Measurements from ENCODE around the gene CYP2S1. TPM values are rescaled to one million over a fixed set of nuclear protein-coding genes. Genes with fewer than 3 reads are reported as not detected.

CYP2S1 gene
- total and polyA plus RNA-seq, 8 donors = 2.6 to 22.5 (median 4.2) TPM

- H3K27me3 ChIP-seq = peaks cover 0 to 8% of the 10 kb centered on the region in 2 donors
- no peaks in the 10 kb centered on the region for H3K36me3 ChIP-seq
- no peaks in the 10 kb centered on the region for H3K9me3 ChIP-seq
- no peaks in the 10 kb centered on the region for H3K4me1 ChIP-seq
- H3K4me3 ChIP-seq = no peak overlapping the region
- TF ChIP-seq CTCF (IDR thresholded peaks at IDR 0.05) = no peak
- intact Hi-C loops (cut with DNase I) = no loop called here
- ATAC-seq (no peak), DNase-seq (no peak)
- H3K27ac ChIP-seq = no peak overlapping the region
Measured at GRCh38 chr19:41214161-41214560, 21.1 kb downstream of the CYP2S1 start.

GRCh38 chr19:41217741-41218140, 24.7 kb downstream of the CYP2S1 start:
- Histone ChIP-seq H3K4me1 (peaks cover 0 to 6% of the 10 kb centered on the region in 2 donors), H3K4me3 (no peak overlapping the region), H3K27ac (no peak overlapping the region), H3K36me3 (no peaks in the 10 kb centered on the region), H3K9me3 (no peaks in the 10 kb centered on the region), H3K27me3 (peaks cover 0 to 25% of the 10 kb centered on the region in 2 donors)
- DNase-seq (peak in 1 of 4 donors; percentile 31), ATAC-seq (no peak)
- no peak for TF ChIP-seq CTCF (IDR thresholded peaks at IDR 0.05)
- intact Hi-C loops (cut with DNase I) = no loop called here

- no peak for TF ChIP-seq CTCF (IDR thresholded peaks at IDR 0.05)
- intact Hi-C loops (cut with DNase I) = no loop called here
- no peaks in the 10 kb centered on the region for H3K36me3 ChIP-seq
- H3K4me1 ChIP-seq = peaks cover 0 to 11% of the 10 kb centered on the region in 2 donors
- H3K9me3 ChIP-seq = no peaks in the 10 kb centered on the region
- no peak overlapping the region for H3K4me3 ChIP-seq
- DNase-seq (no peak), ATAC-seq (no peak)
- H3K27ac ChIP-seq = no peak overlapping the region
- H3K27me3 ChIP-seq = peaks cover 0 to 25% of the 10 kb centered on the region in 2 donors
Measured at GRCh38 chr19:41218249-41218614, 25.2 kb downstream of the CYP2S1 start.

GRCh38 chr19:41218615-41219507, 25.8 kb downstream of the CYP2S1 start, which contains the start of gene AXL:
Gene AXL, plus strand, starts transcription at chr19:41219223. Its CDS starts 170 bp downstream, at chr19:41219393.
- no peak for TF ChIP-seq CTCF (IDR thresholded peaks at IDR 0.05)
- intact Hi-C loops (cut with DNase I) = no loop called here

GRCh38 chr19:41219924-41220567, 27.0 kb downstream of the CYP2S1 start:
- Histone ChIP-seq H3K27me3 (peaks cover 0 to 31% of the 10 kb centered on the region in 2 donors), H3K4me3 (peak overlapping the region; percentile 49 to 50), H3K36me3 (no peaks in the 10 kb centered on the region), H3K4me1 (peaks cover 0 to 14% of the 10 kb centered on the region in 2 donors), H3K9me3 (no peaks in the 10 kb centered on the region), H3K27ac (peak overlapping the region in 1 of 2 donors; percentile 71)
- no peak for TF ChIP-seq CTCF (IDR thresholded peaks at IDR 0.05)
- no peak for ATAC-seq
- intact Hi-C loops (cut with DNase I) = no loop called here
- peak in 2 of 4 donors; percentile 15 to 62 for DNase-seq

More at GRCh38 chr19:41218615-41219507, 25.8 kb downstream of the CYP2S1 start, which contains the start of gene AXL:
- peaks cover 0 to 14% of the 10 kb centered on the region in 2 donors for H3K4me1 ChIP-seq
- H3K36me3 ChIP-seq = no peaks in the 10 kb centered on the region
- ATAC-seq (peak; percentile 84), DNase-seq (peak; percentile 75 to 94 (median 82))
- H3K4me3 ChIP-seq = peak within 1 kb of the TSS; percentile 49 to 50
- H3K27ac ChIP-seq = peak within 1 kb of the TSS; percentile 57 to 71
- peaks cover 0 to 25% of the 10 kb centered on the region in 2 donors for H3K27me3 ChIP-seq
- H3K9me3 ChIP-seq = no peaks in the 10 kb centered on the region

All from left lung (tissue), 10 donors.